Neutrophil (primary cell): Measurements from ENCODE around the gene MMP14.

ENCODE experiments used
- H3K27ac ChIP-seq: fragments of 200-600 bp; sonication (generic); 2 replicates; pipeline ENCODE4 v1.5.1; 2016; ENCODE audit warnings: mild to moderate bottlenecking, moderate library complexity
- H3K27me3 ChIP-seq: fragments of 200-600 bp; sonication (generic); 2 replicates; pipeline ENCODE4 v1.6.0; 2016; ENCODE audit warnings: mild to moderate bottlenecking
- H3K36me3 ChIP-seq: fragments of 200-600 bp; sonication (generic); 2 replicates; pipeline ENCODE4 v1.5.1; 2017
- H3K4me1 ChIP-seq, 2 experiments: fragments of 200-600 bp in 1 of 2; sonication (generic) in 1 of 2; 1 replicate in 1 of 2; 2 replicates in 1 of 2; pipeline versions ENCODE4 v1.5.1 to v1.6.1; 2013 to 2016; ENCODE audit warnings: low read depth in 1 of 2, low read length in 1 of 2, mild to moderate bottlenecking in 1 of 2, moderate library complexity in 1 of 2; ENCODE audit not compliant: control insufficient read depth in 1 of 2, insufficient read depth in 1 of 2
- H3K4me3 ChIP-seq, 2 experiments: fragments of 200-600 bp in 1 of 2; sonication (generic) in 1 of 2; 1 replicate in 1 of 2; 2 replicates in 1 of 2; pipeline ENCODE4 v1.5.1; 2013 to 2016; ENCODE audit warnings: low read depth in 1 of 2, low read length in 1 of 2, mild to moderate bottlenecking in 1 of 2, moderate library complexity in 1 of 2
- H3K9me3 ChIP-seq: fragments of 200-600 bp; sonication (generic); 2 replicates; pipeline ENCODE4 v1.5.1; 2016
- CTCF ChIP-seq: fragments of 200-600 bp; sonication (generic); IDR thresholded peaks from 2 replicates; pipeline ENCODE4 v1.5.1; 2016; ENCODE audit warnings: antibody characterized with exemption

Gene MMP14

GRCh38 chr14:22890416-22890815 lies 54.0 kb downstream of the MMP14 start:
- H3K27me3 ChIP-seq: peaks cover 18% of the 10 kb centered on the region
- peaks cover 16 to 19% of the 10 kb centered on the region in 2 experiments for H3K4me1 ChIP-seq
- H3K4me3 ChIP-seq: no peak overlapping the region
- no peak for TF ChIP-seq CTCF
- H3K27ac ChIP-seq: no peak overlapping the region
- no peaks in the 10 kb centered on the region for H3K9me3 ChIP-seq
- H3K36me3 ChIP-seq: peaks cover 41% of the 10 kb centered on the region

GRCh38 chr14:22892488-22892887 lies 56.1 kb downstream of the MMP14 start:
- no peak overlapping the region for H3K4me3 ChIP-seq
- H3K27me3 ChIP-seq: no peaks in the 10 kb centered on the region
- H3K36me3 ChIP-seq: peaks cover 39% of the 10 kb centered on the region
- peaks cover under 1% of the 10 kb centered on the region in 2 experiments for H3K4me1 ChIP-seq
- H3K27ac ChIP-seq: no peak overlapping the region
- H3K9me3 ChIP-seq: no peaks in the 10 kb centered on the region
- TF ChIP-seq CTCF: no peak

GRCh38 chr14:22893706-22894105 lies 57.3 kb downstream of the MMP14 start:
- no peak overlapping the region for H3K4me3 ChIP-seq

GRCh38 chr14:22895402-22895801 lies 59.0 kb downstream of the MMP14 start:
- no peaks in the 10 kb centered on the region for H3K27me3 ChIP-seq
- H3K36me3 ChIP-seq: peaks cover 61% of the 10 kb centered on the region
- H3K4me3 ChIP-seq: no peak overlapping the region
- no peaks in the 10 kb centered on the region for H3K9me3 ChIP-seq
- no peak for TF ChIP-seq CTCF
- H3K4me1 ChIP-seq: peaks cover 6 to 7% of the 10 kb centered on the region in 2 experiments
- H3K27ac ChIP-seq: no peak overlapping the region

More at GRCh38 chr14:22893706-22894105, 57.3 kb downstream of the MMP14 start:
- Histone ChIP-seq H3K4me1 (no peaks in the 10 kb centered on the region), H3K9me3 (no peaks in the 10 kb centered on the region), H3K27ac (no peak overlapping the region), H3K36me3 (peaks cover 44% of the 10 kb centered on the region), H3K27me3 (no peaks in the 10 kb centered on the region)
- no peak for TF ChIP-seq CTCF

- TF ChIP-seq CTCF: no peak
Observed at GRCh38 chr14:22896356-22896755, 60.0 kb downstream of the MMP14 start.

GRCh38 chr14:22896760-22897159 lies 60.4 kb downstream of the MMP14 start:
- Histone ChIP-seq H3K27ac (no peak overlapping the region), H3K9me3 (no peaks in the 10 kb centered on the region), H3K4me3 (no peak overlapping the region), H3K4me1 (peaks cover 6 to 7% of the 10 kb centered on the region in 2 experiments), H3K27me3 (no peaks in the 10 kb centered on the region), H3K36me3 (peaks cover 75% of the 10 kb centered on the region)
- no peak for TF ChIP-seq CTCF

More at GRCh38 chr14:22896356-22896755, 60.0 kb downstream of the MMP14 start:
- Histone ChIP-seq H3K27me3 (no peaks in the 10 kb centered on the region), H3K4me3 (no peak overlapping the region), H3K36me3 (peaks cover 71% of the 10 kb centered on the region), H3K4me1 (peaks cover 6 to 7% of the 10 kb centered on the region in 2 experiments), H3K27ac (no peak overlapping the region), H3K9me3 (no peaks in the 10 kb centered on the region)
